Lung (tissue), 12 donors: ENCODE data around the gene TAS1R1. TPM values are rescaled to one million over a fixed set of nuclear protein-coding genes. Genes with fewer than 3 reads are reported as not detected.

Experiments
- ATAC-seq: fragments of 200-7000 bp; cut with Tn5 transposase; one replicate; pipeline ENCODE4 v1.9.1; 2020; ENCODE audit warnings: moderate number of reproducible peaks; ENCODE audit not compliant: insufficient read depth, low FRiP score
- DNase-seq, 3 donors: peaks; one replicate each; pipeline ENCODE4 v3.0.0-alpha.2; 2013 to 2017
- H3K27ac ChIP-seq, 2 donors: one replicate each; pipeline ENCODE4 v1.5.1; 2013; ENCODE audit warnings: mild to moderate bottlenecking in 2 of 2, moderate library complexity in 2 of 2, control low read depth in 1 of 2, inconsistent platforms in 1 of 2, low read depth in 1 of 2, low read length in 1 of 2
- H3K27me3 ChIP-seq, 3 donors: one replicate each; pipeline ENCODE4 v1.5.1; 2013; ENCODE audit warnings: low read length in 2 of 3; ENCODE audit not compliant: control insufficient read depth in 3 of 3, insufficient read depth in 3 of 3
- H3K36me3 ChIP-seq, 4 donors: one replicate each; pipeline ENCODE4 v1.5.1; 2013; ENCODE audit warnings: low read length in 4 of 4, mild to moderate bottlenecking in 1 of 4, moderate library complexity in 1 of 4; ENCODE audit not compliant: control insufficient read depth in 4 of 4, insufficient read depth in 4 of 4
- H3K4me1 ChIP-seq, 5 donors: one replicate each; pipeline ENCODE4 v1.5.1; 2013; ENCODE audit warnings: low read length in 5 of 5, mild to moderate bottlenecking in 2 of 5, moderate library complexity in 1 of 5; ENCODE audit not compliant: control insufficient read depth in 5 of 5, insufficient read depth in 5 of 5
- H3K4me3 ChIP-seq: one replicate; pipeline ENCODE4 v1.5.1; 2013; ENCODE audit warnings: mild to moderate bottlenecking, control low read depth, moderate library complexity
- H3K9ac ChIP-seq, 2 donors: one replicate each; pipeline ENCODE4 v1.5.1; 2013; ENCODE audit warnings: low read length in 2 of 2, control low read depth in 1 of 2; ENCODE audit not compliant: insufficient read depth in 1 of 2
- H3K9me3 ChIP-seq, 4 donors: one replicate each; pipeline ENCODE4 v1.5.1; 2013; ENCODE audit warnings: low read length in 3 of 4, mild to moderate bottlenecking in 1 of 4, moderate library complexity in 1 of 4; ENCODE audit not compliant: control insufficient read depth in 4 of 4, insufficient read depth in 3 of 4
- CTCF ChIP-seq: IDR thresholded peaks from 2 replicates; pipeline ENCODE4 v1.5.1; 2012; ENCODE audit warnings: mild to moderate bottlenecking; ENCODE audit errors: control extremely low read depth, extremely low read depth
- WGBS, 2 donors: extraction: QIAGEN DNeasy Blood & Tissue Kit; methylation state at CpG; one replicate each; pipeline ENCODE4 v1.1.7; 2013; 5-methylcytosine and 5-hydroxymethylcytosine counted together
- polyA plus RNA-seq, 2 donors: library from polyadenylated mRNA; stranded (reverse); fragments of 200-250 nt; gene quantifications; one replicate each; pipeline ENCODE4 v1.2.1, GENCODE V29; 2013
- total RNA-seq, 2 donors: library from RNA; depleted of rRNA in 1 of 2; stranded (reverse); fragments of >200 nt in 1 of 2; gene quantifications; one replicate each; pipeline ENCODE4 v1.2.1, GENCODE V29; 2014 to 2021
- donor health status: control.
- donor health status: control.
- donor health status: Bipolar disorder and iron deficiency.
- donor health status: healthy.
- donor health status: DM: yes; HTN: yes; CAD: no.

TAS1R1 gene
- total and polyA plus RNA-seq, 4 donors, result 0.02 to 0.51 (median 0.15) TPM

- Histone ChIP-seq H3K27me3 (no peaks in the 10 kb centered on the region), H3K9me3 (no peaks in the 10 kb centered on the region), H3K27ac (peak overlapping the region; percentile 88 to 96), H3K4me1 (peaks cover 0 to 25% (median 8%) of the 10 kb centered on the region in 5 donors), H3K4me3 (peak overlapping the region; percentile 75), H3K9ac (peak overlapping the region; percentile 27 to 85), H3K36me3 (peaks cover 0 to 2% (median 0%) of the 10 kb centered on the region in 4 donors)
- no peak for TF ChIP-seq CTCF
- DNase-seq, result peak in 1 of 3 donors; percentile 11
- 0 to 1% methylated on average over 30 of the region's 30 CpGs for WGBS, 2 donors
- peak; percentile 5 for ATAC-seq
Observed at GRCh38 chr1:6580119-6580592, 25.0 kb downstream of the TAS1R1 start.

DNA sequence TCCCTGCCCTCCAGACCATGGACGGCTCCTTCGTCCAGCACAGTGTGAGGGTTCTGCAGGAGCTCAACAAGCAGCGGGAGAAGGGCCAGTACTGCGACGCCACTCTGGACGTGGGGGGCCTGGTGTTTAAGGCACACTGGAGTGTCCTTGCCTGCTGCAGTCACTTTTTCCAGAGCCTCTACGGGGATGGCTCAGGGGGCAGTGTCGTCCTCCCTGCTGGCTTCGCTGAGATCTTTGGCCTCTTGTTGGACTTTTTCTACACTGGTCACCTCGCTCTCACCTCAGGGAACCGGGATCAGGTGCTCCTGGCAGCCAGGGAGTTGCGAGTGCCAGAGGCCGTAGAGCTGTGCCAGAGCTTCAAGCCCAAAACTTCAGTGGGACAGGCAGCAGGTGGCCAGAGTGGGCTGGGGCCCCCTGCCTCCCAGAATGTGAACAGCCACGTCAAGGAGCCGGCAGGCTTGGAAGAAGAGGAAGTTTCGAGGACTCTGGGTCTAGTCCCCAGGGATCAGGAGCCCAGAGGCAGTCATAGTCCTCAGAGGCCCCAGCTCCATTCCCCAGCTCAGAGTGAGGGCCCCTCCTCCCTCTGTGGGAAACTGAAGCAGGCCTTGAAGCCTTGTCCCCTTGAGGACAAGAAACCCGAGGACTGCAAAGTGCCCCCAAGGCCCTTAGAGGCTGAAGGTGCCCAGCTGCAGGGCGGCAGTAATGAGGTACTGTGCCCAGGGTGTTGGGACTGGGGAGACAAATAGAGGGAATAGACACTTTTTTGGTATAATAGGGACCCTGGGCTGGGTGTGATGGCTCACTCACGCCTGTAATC, 25.7 kb downstream of the TAS1R1 start:
- H3K27me3 ChIP-seq, result no peaks in the 10 kb centered on the region
- no peak for TF ChIP-seq CTCF
- peak overlapping the region; percentile 75 for H3K4me3 ChIP-seq
- H3K9me3 ChIP-seq, result no peaks in the 10 kb centered on the region
- peak overlapping the region; percentile 27 to 85 for H3K9ac ChIP-seq
- WGBS, 2 donors, result 32 to 35% methylated on average over 19 of the region's 19 CpGs
- H3K27ac ChIP-seq, result peak overlapping the region; percentile 88 to 96
- H3K4me1 ChIP-seq, result peaks cover 0 to 25% (median 8%) of the 10 kb centered on the region in 5 donors
- H3K36me3 ChIP-seq, result peaks cover 0 to 2% (median 0%) of the 10 kb centered on the region in 4 donors
- DNase-seq (no peak), ATAC-seq (no peak)

GRCh38 chr1:6581561-6582305, 26.6 kb downstream of the TAS1R1 start:
- DNase-seq (no peak), ATAC-seq (peak; percentile 13)
- H3K27ac ChIP-seq, result peak overlapping the region; percentile 7 to 9
- H3K9ac ChIP-seq, result no peak overlapping the region
- WGBS, 2 donors, result 25 to 59% methylated on average over 10 of the region's 10 CpGs
- H3K9me3 ChIP-seq, result no peaks in the 10 kb centered on the region
- H3K36me3 ChIP-seq, result peaks cover 0 to 2% (median 0%) of the 10 kb centered on the region in 4 donors
- H3K4me1 ChIP-seq, result peaks cover 0 to 25% (median 8%) of the 10 kb centered on the region in 5 donors
- TF ChIP-seq CTCF, result no peak
- no peak overlapping the region for H3K4me3 ChIP-seq
- H3K27me3 ChIP-seq, result no peaks in the 10 kb centered on the region
